B cell (primary cell): ENCODE results near the gene GRK1. TPM values are rescaled to one million over a fixed set of nuclear protein-coding genes. Genes with fewer than 3 reads are reported as not detected.

Source experiments
- ATAC-seq: fragments of 200-7000 bp; cut with Tn5 transposase; one replicate; pipeline ENCODE4 v1.10.0; 2021; ENCODE audit warnings: low read depth, mild to moderate bottlenecking, moderate number of reproducible peaks, moderate library complexity
- CTCF ChIA-PET: fragments of 350-600 bp; sonication (Branson Sonifier 250); formaldehyde crosslinking; loops from one replicate; lab custom pipeline; 2021; ENCODE audit warnings: antibody characterized with exemption, inconsistent platforms; lab: Charles Lee
- POLR2A ChIA-PET: fragments of 350-600 bp; sonication (Branson Sonifier 250); formaldehyde crosslinking; loops from one replicate; lab custom pipeline; 2021; ENCODE audit warnings: antibody characterized with exemption; lab: Charles Lee
- DNase-seq: peaks from one replicate; pipeline ENCODE4 v3.0.0; 2013
- H2AFZ ChIP-seq: 2 replicates; pipeline ENCODE4 v1.6.1; 2012; ENCODE audit warnings: mild to moderate bottlenecking, low read depth, low read length; ENCODE audit not compliant: insufficient read depth, poor library complexity, severe bottlenecking
- H3K27ac ChIP-seq, 2 donors: 1 replicate in 1 of 2; 2 replicates in 1 of 2; pipeline ENCODE4 v1.5.1; 2012 to 2013; ENCODE audit warnings: low read length in 2 of 2, mild to moderate bottlenecking in 2 of 2, moderate library complexity in 1 of 2
- H3K27me3 ChIP-seq, 4 experiments: fragments of 200-600 bp in 1 of 4; sonication (generic) in 1 of 4; replicated peaks in 1 of 4; 1 replicate in 2 of 4; 2 replicates in 2 of 4; pipeline versions ENCODE4 v1.6.1 to v1.7.0; 2013 to 2016; ENCODE audit warnings: low read length in 3 of 4, mild to moderate bottlenecking in 2 of 4, mixed read lengths in 1 of 4, moderate library complexity in 1 of 4; ENCODE audit not compliant: insufficient read depth in 4 of 4, control insufficient read depth in 3 of 4; ENCODE audit errors: control extremely low read depth in 1 of 4
- H3K36me3 ChIP-seq, 2 experiments: replicated peaks in 1 of 2; 1 replicate in 1 of 2; 2 replicates in 1 of 2; pipeline versions ENCODE4 v1.6.1 to v1.7.1; 2013; ENCODE audit warnings: low read length in 1 of 2; ENCODE audit not compliant: insufficient read depth in 2 of 2, control insufficient read depth in 1 of 2; ENCODE audit errors: control extremely low read depth in 1 of 2, extremely low read depth in 1 of 2
- H3K4me1 ChIP-seq, 2 donors: fragments of 200-600 bp in 1 of 2; sonication (generic) in 1 of 2; 1 replicate in 1 of 2; 2 replicates in 1 of 2; pipeline versions ENCODE4 v1.5.1 to v1.6.1; 2013 to 2017; ENCODE audit warnings: low read length in 2 of 2; ENCODE audit not compliant: control insufficient read depth in 2 of 2, insufficient read depth in 2 of 2
- H3K4me2 ChIP-seq: replicated peaks from 2 replicates; pipeline ENCODE3; 2012; ENCODE audit warnings: mild to moderate bottlenecking, low read depth, low read length; ENCODE audit not compliant: poor library complexity, severe bottlenecking
- H3K4me3 ChIP-seq, 5 experiments: fragments of 200-600 bp in 1 of 5; sonication (generic) in 1 of 5; 1 replicate in 3 of 5; 2 replicates in 2 of 5; pipeline versions ENCODE4 v1.5.1 to v1.7.0; 2011 to 2016; ENCODE audit warnings: low read length in 4 of 5, mild to moderate bottlenecking in 4 of 5, low read depth in 2 of 5, control low read depth in 1 of 5, moderate library complexity in 1 of 5; ENCODE audit not compliant: insufficient read depth in 1 of 5; ENCODE audit errors: control extremely low read depth in 1 of 5, extremely low read depth in 1 of 5
- H3K79me2 ChIP-seq: fragments of 200-600 bp; sonication (generic); one replicate; pipeline ENCODE4 v1.6.0; 2016; ENCODE audit warnings: low read length; ENCODE audit not compliant: control insufficient read depth, insufficient read depth
- H3K9ac ChIP-seq: fragments of 200-600 bp; sonication (generic); 2 replicates; pipeline ENCODE4 v1.6.1; 2017; ENCODE audit warnings: mild to moderate bottlenecking, low read length, moderate library complexity
- H3K9me3 ChIP-seq, 3 donors: one replicate each; pipeline versions ENCODE4 v1.6.1 to v1.7.1; 2013; ENCODE audit warnings: low read length in 2 of 3; ENCODE audit not compliant: control insufficient read depth in 2 of 3, insufficient read depth in 1 of 3; ENCODE audit errors: control extremely low read depth in 1 of 3
- H4K20me1 ChIP-seq: 2 replicates; pipeline ENCODE4 v1.6.0; 2012; ENCODE audit warnings: mild to moderate bottlenecking, low read length; ENCODE audit not compliant: insufficient read depth, control insufficient read depth, poor library complexity, severe bottlenecking
- H3K27ac Mint-ChIP-seq: one replicate; pipeline ENCODE4 v1.8.0; 2021; ENCODE audit warnings: mixed read lengths
- H3K27me3 Mint-ChIP-seq: one replicate; pipeline ENCODE4 v1.8.0; 2021; ENCODE audit warnings: mixed read lengths
- H3K4me1 Mint-ChIP-seq: one replicate; pipeline ENCODE4 v1.8.0; 2021; ENCODE audit warnings: mixed read lengths
- H3K4me3 Mint-ChIP-seq: one replicate; pipeline ENCODE4 v1.8.0; 2021; ENCODE audit warnings: mixed read lengths
- H3K9me3 Mint-ChIP-seq: one replicate; pipeline ENCODE4 v1.8.0; 2022; ENCODE audit warnings: mixed read lengths; ENCODE audit not compliant: insufficient read depth
- CTCF ChIP-seq: fragments of 200-600 bp; IDR thresholded peaks from one replicate; pipeline ENCODE4 v1.8.0; 2022; ENCODE audit warnings: antibody characterized with exemption, mild to moderate bottlenecking
- EZH2 ChIP-seq: IDR thresholded peaks from 2 replicates; pipeline ENCODE4 v1.6.1; 2012; ENCODE audit warnings: borderline replicate concordance, low read depth, mild to moderate bottlenecking, moderate library complexity, low read length; ENCODE audit not compliant: insufficient read depth, poor library complexity, severe bottlenecking
- WGBS: methylation state at CpG from one replicate; pipeline ENCODE4 v1.1.5; 2013; ENCODE audit warnings: missing lambda C conversion rate; ENCODE audit not compliant: insufficient coverage; 5-methylcytosine and 5-hydroxymethylcytosine counted together
- intact Hi-C: fragments of 100-400 bp; cut with micrococcal nuclease; formaldehyde crosslinking; loops from one replicate; pipeline ENCODE4 v1.10.0; 2022
- polyA plus RNA-seq: library from polyadenylated mRNA; depleted of rRNA; stranded (reverse); fragments of >200 nt; gene quantifications from 2 replicates; pipeline ENCODE4 v1.2.3, GENCODE V29; 2012
- total RNA-seq, 2 donors: library from RNA; stranded (reverse); fragments of 120-200 nt in 1 of 2; gene quantifications; 1 replicate in 1 of 2; 2 replicates in 1 of 2; pipeline versions ENCODE4 v1.2.3 to v1.2.4, GENCODE V29; 2013 to 2022

Gene GRK1
- total and polyA plus RNA-seq, 2 donors (not counting 1 experiment from before 2014, with no cell fraction given) = not detected

GRCh38 chr13:113726961-113727411, 60.0 kb downstream of the GRK1 start:
- Histone ChIP-seq H3K27ac (peak overlapping the region in 1 of 2 donors; percentile 59), H3K9me3 (peaks cover 0 to 32% (median 0%) of the 10 kb centered on the region in 3 donors), H3K4me1 (peaks cover 11 to 18% of the 10 kb centered on the region in 2 donors), H4K20me1 (no peaks in the 10 kb centered on the region), H3K4me2 (peak overlapping the region; percentile 57), H3K27me3 (peaks cover 0 to 6% (median 0%) of the 10 kb centered on the region in 4 experiments), H3K9ac (no peak overlapping the region), H3K79me2 (no peaks in the 10 kb centered on the region), H3K4me3 (no peak overlapping the region), H3K36me3 (no peaks in the 10 kb centered on the region), H2AFZ (no peak overlapping the region)
- Mint-ChIP-seq H3K27ac (peak overlapping the region; percentile 81), H3K4me3 (peak overlapping the region; percentile 52), H3K9me3 (no peaks in the 10 kb centered on the region), H3K27me3 (peaks cover 4% of the 10 kb centered on the region), H3K4me1 (peaks cover 14% of the 10 kb centered on the region)
- TF ChIP-seq CTCF (no peak), EZH2 (no peak)
- WGBS = 90% methylated on average over 10 of the region's 10 CpGs
- CTCF ChIA-PET = no interaction called here
- POLR2A ChIA-PET = no interaction called here
- ATAC-seq (no peak), DNase-seq (no peak)
- intact Hi-C loops = no loop called here

GRCh38 chr13:113728571-113729054, 61.6 kb downstream of the GRK1 start:
- POLR2A ChIA-PET = no interaction called here
- no peak for TF ChIP-seq EZH2
- no peak for TF ChIP-seq CTCF

More at GRCh38 chr13:113728571-113729054, 61.6 kb downstream of the GRK1 start:
- H3K4me3 Mint-ChIP-seq = no peak overlapping the region
- Histone ChIP-seq H3K4me1 (peaks cover 16 to 27% of the 10 kb centered on the region in 2 donors), H3K36me3 (no peaks in the 10 kb centered on the region), H2AFZ (no peak overlapping the region), H3K4me2 (no peak overlapping the region), H3K27ac (no peak overlapping the region), H4K20me1 (no peaks in the 10 kb centered on the region), H3K4me3 (no peak overlapping the region), H3K27me3 (peaks cover 0 to 6% (median 0%) of the 10 kb centered on the region in 4 experiments), H3K9ac (no peak overlapping the region), H3K79me2 (no peaks in the 10 kb centered on the region), H3K9me3 (peaks cover 0 to 42% (median 0%) of the 10 kb centered on the region in 3 donors)
- WGBS = 95% methylated on average over 16 of the region's 16 CpGs
- DNase-seq (no peak), ATAC-seq (no peak)
- peaks cover 16% of the 10 kb centered on the region for H3K4me1 Mint-ChIP-seq
- H3K9me3 Mint-ChIP-seq = no peaks in the 10 kb centered on the region
- CTCF ChIA-PET = no interaction called here
- no peak overlapping the region for H3K27ac Mint-ChIP-seq
- H3K27me3 Mint-ChIP-seq = peaks cover 4% of the 10 kb centered on the region
- intact Hi-C loops = no loop called here
